Adrenal gland (tissue), 12 donors: ENCODE data around the gene TRAK2. TPM values are rescaled to one million over a fixed set of nuclear protein-coding genes. Genes with fewer than 3 reads are reported as not detected.
"Not testable (repeated sequence)": the region's sequence is repeated elsewhere in the genome, so short reads cannot be mapped to it uniquely, and the experiment has no call there.

Source experiments
- DNase-seq, 7 donors: peaks; one replicate each; pipeline ENCODE4 v3.0.0-alpha.2; 2019 to 2020
- H3K27ac ChIP-seq, 5 donors: fragments of 200-600 bp; sonication (generic) in 4 of 5; 1 replicate in 3 of 5; 2 replicates in 2 of 5; pipeline versions ENCODE4 v1.5.1 to v1.8.0; 2016 to 2020; ENCODE audit warnings: mild to moderate bottlenecking in 1 of 5
- H3K27me3 ChIP-seq: fragments of 200-600 bp; 2 replicates; pipeline ENCODE4 v1.8.0; 2021
- H3K36me3 ChIP-seq, 2 donors: fragments of 200-600 bp; replicated peaks in 1 of 2; 1 replicate in 1 of 2; 2 replicates in 1 of 2; pipeline versions ENCODE4 v1.5.1 to v1.8.0; 2018 to 2022
- H3K4me1 ChIP-seq, 2 donors: fragments of 200-600 bp; replicated peaks in 1 of 2; 1 replicate in 1 of 2; 2 replicates in 1 of 2; pipeline versions ENCODE4 v1.5.1 to v1.8.0; 2018 to 2021
- H3K4me3 ChIP-seq, 4 donors: fragments of 200-600 bp; sonication (generic) in 3 of 4; one replicate each; pipeline ENCODE4 v1.5.1; 2016 to 2018
- H3K9me3 ChIP-seq, 3 donors: fragments of 200-600 bp; sonication (generic) in 1 of 3; replicated peaks in 1 of 3; 1 replicate in 2 of 3; 2 replicates in 1 of 3; pipeline versions ENCODE4 v1.5.1 to v1.8.0; 2016 to 2021
- POLR2A ChIP-seq, 2 donors: fragments of 450-650 bp; IDR thresholded peaks; one replicate each; pipeline ENCODE4 v1.6.1; 2017; ENCODE audit warnings: antibody characterized with exemption in 2 of 2, mild to moderate bottlenecking in 2 of 2, moderate library complexity in 1 of 2
- WGBS, 4 donors: extraction: QIAGEN DNeasy Blood & Tissue Kit in 2 of 4; methylation state at CpG; one replicate each; pipeline versions ENCODE4 v1.1.5 to v1.1.7; 2013 to 2017; 5-methylcytosine and 5-hydroxymethylcytosine counted together
- intact Hi-C, 2 donors: fragments of 100-400 bp; cut with DNase I; formaldehyde crosslinking; loops; one replicate each; pipeline versions ENCODE4 v1.14.1 to v1.15.0; 2022 to 2023
- polyA plus RNA-seq, 3 donors: library from polyadenylated mRNA; stranded (reverse); fragments of 200-250 nt in 2 of 3; fragments of 350-450 nt in 1 of 3; fragmentation: Illumina TruSeq in 1 of 3; extraction: RNeasy Lipid Tissue Mini Kit (QIAGEN cat#74804) in 1 of 3; gene quantifications; one replicate each; pipeline ENCODE4 v1.2.3, GENCODE V29; 2013 to 2014
- total RNA-seq, 9 donors: library from RNA; depleted of rRNA in 4 of 9; stranded (reverse); fragments of >200 nt in 4 of 9; fragments of 120-200 nt in 1 of 9; fragmentation: NEBNext Ultra II Directional in 1 of 9; extraction: Animal tissue kit (Norgen Biotek cat#: 25700) in 1 of 9; gene quantifications; one replicate each; pipeline versions ENCODE4 v1.1.0 to v1.2.4, GENCODE V29; 2013 to 2023
- TF ChIP-seq, protein P1 (sequence below), 6 experiments: fragments of 450-650 bp in 4 of 6; fragments of 200-600 bp in 2 of 6; sonication (generic) in 1 of 6; IDR thresholded peaks; 1 replicate in 5 of 6; 2 replicates in 1 of 6; pipeline versions ENCODE4 v1.5.1 to v1.8.0; 2016 to 2021; ENCODE audit warnings: antibody characterized with exemption in 6 of 6, mild to moderate bottlenecking in 2 of 6, moderate library complexity in 1 of 6
- donor health status: healthy with polysubstance abuse.
- donor health status: Bipolar disorder and iron deficiency.
- donor health status: DM: yes; HTN: yes; CAD: no.
- donor health status: DM: no; HTN: no; CAD: no.
- donor health status: DM: no; HTN: no; CAD: no.
- donor health status: DM: yes; HTN: yes; CAD: no.

Gene TRAK2
- total and polyA plus RNA-seq, 12 donors = 17.6 to 66.9 (median 41.6) TPM

DNA sequence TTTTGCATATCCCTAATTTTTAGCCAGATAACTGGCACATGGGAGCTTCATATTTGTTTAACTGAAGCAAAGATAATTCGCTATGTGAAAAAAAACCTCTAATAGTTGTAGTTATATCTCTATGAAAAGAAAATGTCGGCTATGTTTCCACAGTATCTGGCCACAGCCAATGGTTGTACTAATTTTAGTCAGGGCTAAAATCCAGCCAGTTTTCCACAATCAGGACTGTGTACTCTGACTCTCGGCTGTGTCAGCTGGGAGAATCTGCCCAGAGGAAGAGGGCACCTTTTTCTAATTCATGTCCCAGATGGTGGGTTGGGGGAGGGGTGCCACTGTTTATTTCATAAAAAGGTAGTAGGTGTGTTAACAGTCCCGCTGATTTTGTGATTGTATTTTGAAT is 39.0 kb upstream of the TRAK2 start:
- H3K27ac ChIP-seq = no peak overlapping the region
- no peaks in the 10 kb centered on the region for H3K36me3 ChIP-seq
- H3K4me3 ChIP-seq = no peak overlapping the region
- no peaks in the 10 kb centered on the region for H3K9me3 ChIP-seq
- intact Hi-C loops = no loop called here
- H3K27me3 ChIP-seq = no peaks in the 10 kb centered on the region
- TF ChIP-seq, protein P1, sequence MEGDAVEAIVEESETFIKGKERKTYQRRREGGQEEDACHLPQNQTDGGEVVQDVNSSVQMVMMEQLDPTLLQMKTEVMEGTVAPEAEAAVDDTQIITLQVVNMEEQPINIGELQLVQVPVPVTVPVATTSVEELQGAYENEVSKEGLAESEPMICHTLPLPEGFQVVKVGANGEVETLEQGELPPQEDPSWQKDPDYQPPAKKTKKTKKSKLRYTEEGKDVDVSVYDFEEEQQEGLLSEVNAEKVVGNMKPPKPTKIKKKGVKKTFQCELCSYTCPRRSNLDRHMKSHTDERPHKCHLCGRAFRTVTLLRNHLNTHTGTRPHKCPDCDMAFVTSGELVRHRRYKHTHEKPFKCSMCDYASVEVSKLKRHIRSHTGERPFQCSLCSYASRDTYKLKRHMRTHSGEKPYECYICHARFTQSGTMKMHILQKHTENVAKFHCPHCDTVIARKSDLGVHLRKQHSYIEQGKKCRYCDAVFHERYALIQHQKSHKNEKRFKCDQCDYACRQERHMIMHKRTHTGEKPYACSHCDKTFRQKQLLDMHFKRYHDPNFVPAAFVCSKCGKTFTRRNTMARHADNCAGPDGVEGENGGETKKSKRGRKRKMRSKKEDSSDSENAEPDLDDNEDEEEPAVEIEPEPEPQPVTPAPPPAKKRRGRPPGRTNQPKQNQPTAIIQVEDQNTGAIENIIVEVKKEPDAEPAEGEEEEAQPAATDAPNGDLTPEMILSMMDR (IDR thresholded peaks at IDR 0.05) = no peak
- no peak for TF ChIP-seq POLR2A (IDR thresholded peaks at IDR 0.05)
- 86 to 94% (median 91%) methylated on average over 4 of the region's 4 CpGs for WGBS, 4 donors
- no peak for DNase-seq
- H3K4me1 ChIP-seq = no peaks in the 10 kb centered on the region

DNA sequence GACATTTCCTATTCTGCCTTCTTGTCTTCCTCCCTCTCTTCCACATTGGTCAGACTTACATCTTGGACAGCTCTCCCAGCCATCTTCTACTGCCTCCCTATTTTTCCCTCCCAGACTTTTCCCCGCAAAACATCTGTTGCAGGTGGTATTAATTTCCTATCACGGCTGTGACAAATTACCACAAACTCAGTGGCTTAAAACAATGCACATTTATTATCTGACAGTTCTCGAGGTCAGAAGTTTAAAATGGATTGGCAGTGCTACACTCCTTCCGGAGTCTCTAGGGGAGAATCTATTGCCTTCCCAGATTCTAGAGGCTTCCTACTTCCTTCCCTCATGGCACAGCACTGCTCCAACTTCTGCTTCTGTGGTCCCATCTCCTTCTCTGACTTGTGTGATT is 33.5 kb upstream of the TRAK2 start:
- Histone ChIP-seq H3K27ac (no peak overlapping the region), H3K36me3 (peaks cover 0 to 2% of the 10 kb centered on the region in 2 donors), H3K9me3 (no peaks in the 10 kb centered on the region), H3K27me3 (no peaks in the 10 kb centered on the region), H3K4me3 (no peak overlapping the region), H3K4me1 (peaks cover 2 to 3% of the 10 kb centered on the region in 2 donors)
- intact Hi-C loops = no loop called here
- TF ChIP-seq, protein P1 (IDR thresholded peaks at IDR 0.05) = no peak
- TF ChIP-seq POLR2A (IDR thresholded peaks at IDR 0.05) = no peak
- no peak for DNase-seq
- 22 to 37% (median 32%) methylated on average over 4 of the region's 4 CpGs for WGBS, 4 donors

DNA sequence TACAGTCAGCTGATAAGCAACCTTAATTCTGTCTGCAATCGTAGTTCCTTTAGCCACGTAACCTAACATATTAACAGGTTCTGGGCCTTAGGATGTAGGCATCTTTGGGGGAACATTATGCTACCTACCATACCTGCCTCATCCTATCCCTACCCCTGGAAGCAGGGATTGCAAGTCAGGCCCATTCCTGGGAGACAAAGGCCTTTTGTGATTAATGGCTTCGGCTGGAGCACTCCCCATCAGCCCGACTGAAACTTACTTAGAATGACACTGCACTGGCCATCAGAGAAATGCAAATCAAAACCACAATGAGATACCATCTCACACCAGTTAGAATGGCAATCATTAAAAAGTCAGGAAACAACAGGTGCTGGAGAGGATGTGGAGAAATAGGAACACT is 32.5 kb upstream of the TRAK2 start:
- DNase-seq, H3K36me3 ChIP-seq, H3K27me3 ChIP-seq, H3K4me1 ChIP-seq, intact Hi-C loops, H3K27ac ChIP-seq, H3K4me3 ChIP-seq, H3K9me3 ChIP-seq: not testable (repeated sequence)
- WGBS, 4 donors = 81 to 89% (median 85%) methylated on average over 4 of the region's 4 CpGs

DNA sequence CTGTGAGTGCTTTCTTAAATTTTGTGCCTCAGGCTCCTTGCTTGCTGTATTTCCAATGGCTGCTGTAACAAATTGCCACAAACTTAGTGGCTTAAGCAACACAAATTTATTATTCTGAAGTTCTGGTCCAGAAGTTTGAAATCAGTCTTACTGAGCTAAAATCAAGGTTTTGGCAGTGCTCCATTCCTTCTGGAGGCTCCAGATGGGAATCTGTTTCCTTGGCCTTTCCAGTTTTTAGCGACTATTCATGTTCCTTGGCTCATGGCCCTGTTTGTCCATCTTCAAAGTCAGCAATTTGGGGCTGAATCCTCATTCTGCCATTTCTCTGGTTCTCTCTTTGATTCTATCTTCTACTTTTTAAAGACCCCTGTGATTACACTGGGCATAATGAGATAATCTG is 32.1 kb upstream of the TRAK2 start:
- no peaks in the 10 kb centered on the region for H3K9me3 ChIP-seq
- H3K4me3 ChIP-seq = no peak overlapping the region
- DNase-seq = no peak
- intact Hi-C loops = no loop called here
- H3K27me3 ChIP-seq = no peaks in the 10 kb centered on the region
- WGBS, 4 donors = 13 to 45% (median 27%) methylated on average over 1 of the region's 1 CpG
- no peak for TF ChIP-seq POLR2A (IDR thresholded peaks at IDR 0.05)
- TF ChIP-seq, protein P1 (IDR thresholded peaks at IDR 0.05) = no peak
- H3K27ac ChIP-seq = no peak overlapping the region
- peaks cover 3% of the 10 kb centered on the region in 2 donors for H3K4me1 ChIP-seq
- H3K36me3 ChIP-seq = peaks cover 0 to 11% of the 10 kb centered on the region in 2 donors

DNA sequence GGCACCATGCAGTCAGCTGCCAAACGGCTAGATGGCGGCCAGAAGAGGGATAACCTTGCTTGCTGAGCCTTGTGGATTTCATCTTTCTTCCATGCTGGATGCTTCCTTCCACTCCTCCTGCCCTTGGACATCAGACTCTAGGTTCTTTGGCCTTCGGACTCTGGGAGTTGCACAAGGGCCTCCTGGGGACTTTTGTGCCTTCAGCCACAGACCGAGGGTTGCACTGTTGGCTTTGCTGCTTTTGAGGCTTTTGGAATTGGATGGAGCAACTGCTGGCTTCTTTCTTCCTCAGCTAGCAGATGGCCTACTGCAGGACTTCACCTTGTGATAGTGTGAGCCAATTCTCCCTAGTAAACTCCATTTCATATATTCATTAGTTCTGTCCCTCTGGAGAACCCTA is 31.3 kb upstream of the TRAK2 start:
- no peak overlapping the region for H3K4me3 ChIP-seq
- no peak for DNase-seq
- H3K27ac ChIP-seq = no peak overlapping the region
- TF ChIP-seq, protein P1 (IDR thresholded peaks at IDR 0.05) = no peak
- no peak for TF ChIP-seq POLR2A (IDR thresholded peaks at IDR 0.05)
- peaks cover 3% of the 10 kb centered on the region in 2 donors for H3K4me1 ChIP-seq
- no peaks in the 10 kb centered on the region for H3K9me3 ChIP-seq
- intact Hi-C loops = no loop called here
- 87 to 96% (median 95%) methylated on average over 3 to 4 of the region's 4 CpGs for WGBS, 4 donors
- H3K27me3 ChIP-seq = no peaks in the 10 kb centered on the region
- peaks cover 0 to 18% of the 10 kb centered on the region in 2 donors for H3K36me3 ChIP-seq
